Choroid plexus epithelial cell (primary cell): Measurements from ENCODE around the gene EXTL2.

Experiments used
- DNase-seq: peaks from one replicate; pipeline ENCODE4 v3.0.0-alpha.2; 2010; ENCODE audit warnings: low read depth
- H3K4me3 ChIP-seq: 2 replicates; pipeline ENCODE4 v1.5.1; 2011; ENCODE audit warnings: low read depth, mild to moderate bottlenecking, control low read depth, low read length, moderate library complexity
- TF ChIP-seq, protein P1 (sequence below): conservative IDR thresholded peaks from 2 replicates; pipeline ENCODE4 v1.5.1; 2011; ENCODE audit warnings: low read depth, mild to moderate bottlenecking, control low read depth, inconsistent platforms, low read length, moderate library complexity

The EXTL2 gene, protein sequence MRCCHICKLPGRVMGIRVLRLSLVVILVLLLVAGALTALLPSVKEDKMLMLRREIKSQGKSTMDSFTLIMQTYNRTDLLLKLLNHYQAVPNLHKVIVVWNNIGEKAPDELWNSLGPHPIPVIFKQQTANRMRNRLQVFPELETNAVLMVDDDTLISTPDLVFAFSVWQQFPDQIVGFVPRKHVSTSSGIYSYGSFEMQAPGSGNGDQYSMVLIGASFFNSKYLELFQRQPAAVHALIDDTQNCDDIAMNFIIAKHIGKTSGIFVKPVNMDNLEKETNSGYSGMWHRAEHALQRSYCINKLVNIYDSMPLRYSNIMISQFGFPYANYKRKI

DNA sequence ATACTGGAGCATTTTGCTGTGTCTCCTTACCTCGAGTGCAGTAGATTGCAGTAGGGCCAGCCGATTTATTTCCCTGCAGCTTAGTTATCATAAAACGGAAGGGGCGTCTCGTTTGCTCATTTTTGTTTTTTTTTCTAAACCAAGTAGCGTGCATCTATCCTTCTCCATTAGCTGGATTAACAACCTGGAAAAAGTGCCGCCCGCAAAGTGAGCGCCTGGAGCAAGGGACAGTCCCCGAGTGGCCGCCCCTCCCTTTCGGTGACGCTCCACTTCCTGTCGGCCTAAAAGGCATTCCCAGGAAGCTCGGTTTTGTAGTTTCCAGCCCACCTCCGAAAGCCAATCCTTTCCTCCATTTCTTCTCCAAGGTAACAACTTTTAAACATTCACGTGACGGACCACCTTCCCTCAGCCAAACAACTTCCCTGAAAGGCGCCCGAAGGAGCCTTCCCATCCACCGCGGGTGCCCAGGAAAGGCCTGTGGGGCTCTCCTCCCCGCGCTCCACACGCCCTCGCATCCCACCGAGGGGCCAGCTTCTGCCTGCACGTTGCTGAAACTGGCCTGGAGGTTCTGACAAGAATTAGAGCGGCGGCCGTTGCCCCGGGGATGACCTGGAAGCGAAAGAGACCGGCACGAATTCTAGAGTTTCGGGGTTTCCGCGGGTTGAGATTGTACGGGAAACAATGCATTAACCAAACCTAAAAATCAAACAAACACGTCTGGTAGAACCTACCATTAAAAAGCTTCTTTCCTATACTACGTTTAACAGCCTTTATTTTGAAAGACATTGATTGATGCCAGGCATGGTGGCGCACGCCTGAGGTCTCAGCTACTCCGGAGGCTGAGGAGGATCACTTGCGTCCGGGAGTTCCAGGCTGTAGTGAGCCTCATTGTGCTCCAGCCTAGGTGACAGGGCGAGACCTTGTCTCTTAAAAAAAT, at the start of gene EXTL2:
Gene EXTL2 (minus strand): TSS at position 240 of the 937 bp plus-strand sequence. CDS start 6,085 bp downstream, outside the sequence.
- H3K4me3 ChIP-seq, result peak within 1 kb of the TSS; percentile 89
- peak; percentile 76 for DNase-seq
- TF ChIP-seq, protein P1, sequence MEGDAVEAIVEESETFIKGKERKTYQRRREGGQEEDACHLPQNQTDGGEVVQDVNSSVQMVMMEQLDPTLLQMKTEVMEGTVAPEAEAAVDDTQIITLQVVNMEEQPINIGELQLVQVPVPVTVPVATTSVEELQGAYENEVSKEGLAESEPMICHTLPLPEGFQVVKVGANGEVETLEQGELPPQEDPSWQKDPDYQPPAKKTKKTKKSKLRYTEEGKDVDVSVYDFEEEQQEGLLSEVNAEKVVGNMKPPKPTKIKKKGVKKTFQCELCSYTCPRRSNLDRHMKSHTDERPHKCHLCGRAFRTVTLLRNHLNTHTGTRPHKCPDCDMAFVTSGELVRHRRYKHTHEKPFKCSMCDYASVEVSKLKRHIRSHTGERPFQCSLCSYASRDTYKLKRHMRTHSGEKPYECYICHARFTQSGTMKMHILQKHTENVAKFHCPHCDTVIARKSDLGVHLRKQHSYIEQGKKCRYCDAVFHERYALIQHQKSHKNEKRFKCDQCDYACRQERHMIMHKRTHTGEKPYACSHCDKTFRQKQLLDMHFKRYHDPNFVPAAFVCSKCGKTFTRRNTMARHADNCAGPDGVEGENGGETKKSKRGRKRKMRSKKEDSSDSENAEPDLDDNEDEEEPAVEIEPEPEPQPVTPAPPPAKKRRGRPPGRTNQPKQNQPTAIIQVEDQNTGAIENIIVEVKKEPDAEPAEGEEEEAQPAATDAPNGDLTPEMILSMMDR, result no peak

DNA sequence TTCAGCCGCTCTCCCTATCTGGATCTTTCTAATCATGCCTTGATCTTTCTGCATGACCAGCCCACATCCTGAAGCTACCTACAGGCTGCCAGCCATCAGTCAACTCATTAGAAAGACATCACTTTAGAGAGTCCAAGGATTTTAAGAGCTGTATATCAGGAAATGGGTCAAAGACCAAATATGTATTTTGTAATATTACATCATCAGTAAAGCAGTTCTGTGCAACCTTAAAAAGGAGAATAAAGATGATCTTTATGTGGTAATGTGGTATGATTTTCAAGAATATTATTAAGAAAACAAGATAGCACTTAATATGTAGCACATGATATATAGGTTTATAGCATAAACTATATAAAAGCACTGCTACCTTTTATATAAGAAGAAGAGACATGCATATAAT, 48.9 kb upstream of the EXTL2 start:
- peak; percentile 27 for DNase-seq
- no peak overlapping the region for H3K4me3 ChIP-seq
- TF ChIP-seq, protein P1, result no peak

DNA sequence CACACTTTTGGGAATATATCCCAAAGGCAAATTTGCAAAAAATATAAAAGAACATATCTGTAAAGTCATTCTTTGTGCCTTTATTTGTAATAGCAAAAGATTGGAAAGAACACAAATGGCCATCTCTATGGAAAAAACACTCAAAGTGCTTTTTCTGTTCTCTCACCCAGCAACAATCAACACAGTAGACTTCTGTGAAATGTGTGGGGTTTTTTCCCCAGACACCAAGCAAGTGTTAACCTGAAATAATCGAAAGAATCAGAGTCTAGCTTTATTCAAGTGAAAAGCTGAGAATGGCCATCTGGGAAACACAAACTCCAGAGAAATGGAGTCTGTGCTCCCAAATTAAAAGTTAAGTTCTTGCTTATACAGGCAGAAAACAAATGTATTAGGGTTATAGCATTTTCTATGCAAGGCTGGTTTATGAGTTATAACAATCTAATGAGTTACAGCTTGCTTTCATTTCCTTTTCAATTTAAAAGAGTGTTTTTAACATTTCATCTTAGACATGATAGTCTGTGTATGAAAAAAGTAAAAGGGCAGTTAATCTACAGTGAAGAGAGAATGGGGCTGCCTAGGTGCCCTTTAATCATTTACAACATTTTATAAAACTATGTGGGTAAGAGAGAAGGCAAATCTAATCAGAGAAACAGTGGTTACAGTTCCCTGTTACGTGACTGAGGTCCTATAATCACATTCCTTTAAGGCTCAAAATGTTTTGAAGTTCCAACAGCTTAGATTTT, 47.8 kb upstream of the EXTL2 start:
- H3K4me3 ChIP-seq, result no peak overlapping the region
- TF ChIP-seq, protein P1, result no peak
- DNase-seq, result no peak

DNA sequence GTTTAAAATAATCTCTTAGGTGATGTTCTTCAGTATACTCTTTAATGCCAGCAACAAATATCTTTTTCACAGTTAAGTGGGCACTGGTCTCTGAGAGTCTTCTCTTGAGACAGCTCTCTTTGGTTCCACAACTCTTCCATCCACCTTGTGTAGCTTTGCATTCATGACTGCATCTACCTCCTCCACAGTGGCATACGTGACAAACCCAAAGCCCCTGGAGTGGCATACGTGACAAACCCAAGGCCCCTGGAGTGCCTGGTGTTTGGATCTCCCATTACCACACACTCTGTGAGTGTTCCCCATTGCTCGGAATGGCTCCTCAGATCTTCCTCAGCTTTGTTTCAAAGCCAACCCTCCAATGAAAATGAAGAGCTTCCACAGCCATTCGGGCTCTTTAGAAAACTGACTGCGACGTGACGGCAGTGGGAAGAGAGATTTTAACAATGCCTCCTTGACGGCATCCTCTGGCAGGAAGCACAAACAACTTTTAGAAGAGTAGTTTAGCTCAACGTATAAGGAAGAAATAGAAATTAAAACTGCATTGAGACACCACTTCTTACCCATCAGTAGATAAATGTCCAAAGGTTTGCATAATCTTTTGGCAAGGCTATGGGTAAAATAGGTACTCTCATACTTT, 47.1 kb upstream of the EXTL2 start:
- TF ChIP-seq, protein P1, result no peak
- no peak for DNase-seq
- H3K4me3 ChIP-seq, result no peak overlapping the region

DNA sequence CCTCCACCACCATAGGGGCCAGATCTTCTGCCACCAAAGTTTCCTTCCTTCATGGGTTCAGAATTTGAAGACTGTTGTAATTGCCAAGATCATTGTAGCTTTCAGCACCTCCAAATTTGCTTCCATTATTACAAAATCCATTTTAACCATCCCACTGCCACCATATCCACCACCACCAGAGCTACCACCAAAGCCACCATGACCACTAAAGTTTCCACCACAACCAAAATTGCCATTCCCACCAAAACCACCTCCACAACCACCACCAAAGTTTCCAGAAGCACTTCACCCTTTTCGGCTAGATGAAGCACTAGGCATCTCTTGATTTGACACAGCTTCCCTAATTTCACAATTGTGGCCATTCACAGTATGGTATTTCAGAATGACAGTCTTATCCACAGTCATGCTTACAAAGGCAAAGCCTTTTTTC, 46.5 kb upstream of the EXTL2 start:
- H3K4me3 ChIP-seq, result no peak overlapping the region
- DNase-seq, result no peak
- TF ChIP-seq, protein P1, result no peak
